LHCN-M2 (cell line): ENCODE measurements around the gene YBX2. TPM values are rescaled to one million over a fixed set of nuclear protein-coding genes. Genes with fewer than 3 reads are reported as not detected.
A peak's percentile ranks its signal among the peaks of the same experiment; 100 is the strongest.
"Not testable (repeated sequence)": the region's sequence is repeated elsewhere in the genome, so short reads cannot be mapped to it uniquely, and the experiment has no call there.

Source experiments
- DNase-seq: peaks from one replicate; pipeline ENCODE4 v3.0.0-alpha.2; 2012; ENCODE audit warnings: low read depth
- polyA plus RNA-seq: library from polyadenylated mRNA; unstranded; fragments of >200 nt; gene quantifications from one replicate; pipeline ENCODE4 v1.2.1, GENCODE V29; 2012; ENCODE audit warnings: missing spikeins
- total RNA-seq: library from RNA; depleted of rRNA; stranded (reverse); fragments of >200 nt; gene quantifications from 2 replicates; pipeline ENCODE4 v1.2.3, GENCODE V29; 2014; rRNA removed

YBX2 gene
- total RNA-seq, result not detected in 2 replicates
- not detected for polyA plus RNA-seq

DNA sequence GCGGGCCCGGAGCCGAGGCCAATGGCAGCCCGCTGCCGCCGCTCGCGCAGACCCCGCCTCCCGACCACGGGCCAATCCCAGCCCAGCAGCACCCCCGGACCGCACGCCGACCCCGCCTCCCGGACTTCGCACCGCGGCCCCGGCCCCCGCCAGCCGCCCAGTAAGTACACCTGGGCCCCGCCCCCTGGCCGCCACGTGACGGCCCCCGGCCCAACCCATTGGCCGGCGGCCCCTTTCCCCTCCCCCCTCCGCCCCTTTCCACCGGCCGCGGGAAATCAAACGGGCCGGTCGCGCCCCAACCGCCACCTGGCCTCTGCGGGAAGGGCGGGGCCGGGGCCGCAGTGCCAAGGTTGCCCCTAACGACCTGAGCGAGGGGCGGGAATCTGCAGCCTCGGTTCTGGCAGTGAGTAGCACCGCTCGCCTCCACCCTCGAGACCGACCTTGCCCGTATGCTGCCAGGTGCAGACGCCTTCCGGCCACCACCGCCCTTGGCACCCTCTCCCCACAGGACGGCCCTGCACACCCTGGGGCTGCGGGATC lies at the start of gene YBX2:
Gene YBX2 (minus strand): TSS at position 26 of the 540 bp plus-strand sequence. CDS start 139 bp downstream, outside the sequence.
- no peak for DNase-seq

DNA sequence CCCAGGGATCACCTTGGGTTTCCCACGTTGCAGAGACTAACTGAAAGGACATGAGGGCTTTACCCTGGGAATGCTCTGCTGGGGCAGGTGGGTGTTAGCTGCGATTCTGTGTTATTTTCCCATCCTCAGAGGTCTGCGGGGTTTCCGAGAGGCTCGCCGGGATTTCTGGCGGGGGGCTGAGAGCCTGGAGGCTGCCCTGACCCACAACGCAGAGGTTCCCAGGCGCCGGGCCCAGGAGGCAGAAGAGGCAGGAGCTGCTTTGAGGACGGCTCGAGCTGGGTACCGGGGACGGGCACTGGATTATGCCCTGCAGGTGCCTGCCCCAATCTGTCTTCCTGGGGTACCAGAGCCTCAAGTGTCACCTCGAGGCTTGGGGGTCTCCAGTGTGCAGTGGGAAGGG lies 48.8 kb upstream of the YBX2 start:
- no peak for DNase-seq

DNA sequence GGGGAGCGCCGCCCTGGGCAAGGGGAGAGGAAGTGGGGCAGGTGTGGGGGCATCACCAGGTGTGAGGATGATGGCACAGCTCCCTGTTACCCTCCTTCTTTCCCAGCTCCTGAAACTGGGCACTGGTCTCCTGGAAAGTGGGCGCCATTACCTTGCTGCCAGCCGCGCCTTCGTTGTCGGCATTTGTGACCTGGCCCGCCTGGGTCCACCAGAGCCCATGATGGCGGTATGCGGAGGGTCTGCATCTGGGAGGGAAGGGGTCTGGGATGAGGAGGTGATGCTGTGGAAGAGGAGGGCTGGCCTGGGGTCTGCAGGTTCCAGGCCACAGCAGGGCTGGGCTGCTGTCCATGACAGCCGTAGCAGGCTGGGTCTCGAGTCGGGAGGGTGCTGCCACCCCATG lies 47.4 kb upstream of the YBX2 start:
- DNase-seq, result no peak

DNA sequence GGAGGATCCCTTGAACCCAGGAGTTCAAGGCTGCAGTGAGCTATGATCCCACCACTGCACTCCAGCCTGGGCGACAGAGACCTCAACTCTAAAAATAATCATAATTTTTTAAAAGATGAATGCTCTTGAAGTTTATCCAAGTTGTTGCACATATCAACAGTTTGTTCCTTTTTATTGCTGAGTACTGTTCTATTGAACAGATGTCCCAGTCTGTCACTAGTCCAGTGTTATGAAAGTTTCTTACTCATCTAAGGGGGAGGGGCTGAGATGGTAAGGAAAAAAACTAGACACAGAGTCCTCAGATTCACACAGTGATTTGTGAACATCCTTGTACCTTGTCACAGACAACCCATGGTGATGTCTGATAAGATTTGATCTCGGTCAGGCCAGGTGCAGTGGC lies 45.7 kb upstream of the YBX2 start:
- DNase-seq, result peak; percentile 85

DNA sequence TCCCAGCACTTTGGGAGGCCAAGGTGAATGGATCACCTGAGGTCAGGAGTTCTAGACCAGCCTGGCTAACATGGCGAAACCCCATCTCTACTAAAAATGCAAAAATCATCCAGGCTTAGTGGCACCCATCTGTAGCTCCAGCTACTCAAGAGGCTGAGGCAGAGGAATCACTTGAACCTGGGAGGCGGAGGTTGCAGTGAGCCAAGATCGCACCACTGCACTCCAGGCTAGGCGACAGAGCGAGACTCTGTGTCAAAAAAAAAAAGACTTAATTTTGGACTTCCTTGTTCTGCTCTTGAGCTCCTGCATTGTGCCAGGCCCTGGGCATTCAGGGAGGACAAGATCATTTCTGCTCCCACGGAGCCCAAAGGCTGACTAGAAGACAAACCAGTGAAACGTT lies 43.2 kb upstream of the YBX2 start:
- DNase-seq, result not testable (repeated sequence)

DNA sequence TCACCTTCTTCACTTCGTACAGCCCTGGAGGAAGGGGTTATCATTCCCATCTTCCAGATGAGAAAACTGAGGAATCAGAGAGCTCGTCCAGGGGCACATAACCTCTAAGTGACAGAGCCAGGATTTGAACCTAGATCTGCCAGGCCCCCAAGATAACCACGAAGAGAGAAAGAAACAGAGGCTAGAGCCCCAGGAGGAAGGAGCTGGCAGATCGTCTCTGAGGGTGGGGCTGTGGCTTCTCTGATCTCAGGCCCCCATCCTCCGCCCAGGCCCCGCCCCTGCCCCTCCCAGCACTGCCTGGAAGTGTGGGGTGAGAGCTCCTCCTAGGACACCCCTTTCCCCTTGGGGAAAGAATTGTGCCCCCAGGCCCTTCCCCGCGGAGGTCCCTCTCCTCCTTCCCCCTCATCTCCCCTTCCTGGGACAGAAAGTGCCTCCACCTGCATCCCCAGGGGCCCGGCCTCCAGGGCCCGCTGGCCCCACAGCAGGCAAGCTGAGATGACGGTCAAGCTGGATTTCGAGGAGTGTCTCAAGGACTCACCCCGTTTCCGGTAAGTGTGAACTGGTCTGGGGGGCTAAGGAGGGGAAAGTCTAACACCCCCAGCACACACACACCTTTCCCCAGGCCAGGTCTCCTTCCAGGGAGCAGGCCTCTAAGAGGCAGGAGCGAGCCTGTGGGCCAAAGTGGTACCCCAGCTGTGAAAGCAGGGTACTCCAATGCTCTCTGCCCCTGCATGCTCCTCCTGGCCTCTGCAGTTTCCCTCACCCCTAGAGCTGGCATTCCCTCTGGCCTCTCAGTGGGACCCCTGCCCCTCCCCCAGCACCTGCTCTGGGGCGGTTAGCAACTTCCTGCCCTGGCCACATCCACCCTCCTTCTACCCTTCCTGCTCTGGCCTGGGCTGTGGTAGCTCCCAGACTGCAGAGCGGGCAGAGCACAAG lies 42.1 kb upstream of the YBX2 start, which contains the start of gene ACAP1:
Gene ACAP1 (plus strand): TSS at position 290 of the 936 bp plus-strand sequence. CDS start 206 bp downstream, at position 496.
- no peak for DNase-seq

DNA sequence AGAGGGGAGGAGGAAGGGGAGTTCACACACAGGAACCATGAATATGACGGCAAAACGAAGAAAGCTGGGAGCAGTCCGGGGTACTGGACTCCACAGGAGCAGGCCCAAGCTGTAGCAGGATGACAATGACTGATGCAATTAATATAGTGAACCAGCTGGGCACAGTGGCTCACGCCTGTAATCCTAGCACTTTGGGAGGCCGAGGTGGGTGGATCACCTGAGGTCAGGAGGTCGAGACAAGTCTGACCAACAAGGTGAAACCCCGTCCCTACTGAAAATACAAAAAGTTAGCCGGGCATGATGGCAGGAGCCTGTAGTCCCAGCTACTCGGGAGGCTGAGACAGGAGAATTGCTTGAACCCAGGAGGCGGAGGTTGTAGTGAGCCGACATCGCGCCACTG lies 41.3 kb upstream of the YBX2 start:
- DNase-seq, result not testable (repeated sequence)

- DNase-seq, result no peak
These were observed 40.6 kb upstream of the YBX2 start for GRCh38 chr17:7334938-7335538.

GRCh38 chr17:7332600-7333069 lies 38.2 kb upstream of the YBX2 start:
- not testable (repeated sequence) for DNase-seq

DNA sequence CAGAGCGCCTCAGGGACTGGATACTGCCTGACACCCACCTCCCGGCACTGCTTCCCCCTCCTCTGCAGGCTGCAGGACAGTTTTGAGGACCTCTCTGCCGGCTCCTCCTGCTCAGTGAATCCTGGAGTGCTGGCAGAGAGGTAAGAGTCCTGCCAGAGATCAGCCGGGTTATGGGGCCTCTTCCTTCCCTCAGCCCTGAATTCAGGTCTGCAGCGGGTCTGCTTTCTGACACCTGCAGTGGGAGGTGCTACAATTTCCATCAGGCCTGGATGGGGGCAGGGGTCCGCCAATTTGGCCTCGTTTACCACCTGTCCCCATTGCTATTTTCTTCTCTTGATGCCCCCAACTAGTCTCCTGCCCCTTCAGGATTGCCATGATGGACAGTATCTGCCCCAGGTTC lies 37.7 kb upstream of the YBX2 start:
- no peak for DNase-seq

GRCh38 chr17:7330638-7331015 lies 36.2 kb upstream of the YBX2 start:
- DNase-seq, result no peak

- DNase-seq, result peak; percentile 74
These were observed 35.7 kb upstream of the YBX2 start for GRCh38 chr17:7329997-7330637.

DNA sequence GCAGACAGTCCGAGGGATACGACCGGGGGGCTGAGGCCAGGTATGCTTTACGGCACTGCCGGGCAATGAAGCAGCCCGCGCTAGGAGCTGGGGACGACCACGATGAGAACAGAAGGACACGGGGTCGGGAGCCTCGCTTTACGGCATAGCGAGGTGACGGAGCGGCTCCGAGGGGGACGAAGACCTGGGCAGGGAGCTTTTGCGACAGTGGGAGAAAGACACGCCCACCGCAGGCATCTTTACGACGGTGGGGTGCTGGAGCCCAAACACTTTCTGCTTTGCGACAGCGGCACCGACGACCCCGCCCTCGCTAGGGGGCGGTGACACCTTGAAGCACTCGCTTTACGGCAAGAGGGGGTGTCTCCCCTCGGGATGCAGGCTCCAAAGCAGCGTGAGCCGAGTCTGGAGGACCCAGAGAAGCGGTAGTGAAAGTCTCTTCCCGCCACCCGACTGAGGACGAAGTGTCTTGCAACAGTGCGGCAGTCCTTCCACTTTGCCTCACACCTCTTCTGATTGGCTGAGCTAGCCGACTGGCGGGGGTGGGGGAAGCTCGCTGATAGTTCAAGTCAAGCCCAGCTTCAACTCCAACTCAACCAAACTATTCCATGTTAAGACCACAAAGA lies 35.0 kb upstream of the YBX2 start:
- DNase-seq, result peak; percentile 99

DNA sequence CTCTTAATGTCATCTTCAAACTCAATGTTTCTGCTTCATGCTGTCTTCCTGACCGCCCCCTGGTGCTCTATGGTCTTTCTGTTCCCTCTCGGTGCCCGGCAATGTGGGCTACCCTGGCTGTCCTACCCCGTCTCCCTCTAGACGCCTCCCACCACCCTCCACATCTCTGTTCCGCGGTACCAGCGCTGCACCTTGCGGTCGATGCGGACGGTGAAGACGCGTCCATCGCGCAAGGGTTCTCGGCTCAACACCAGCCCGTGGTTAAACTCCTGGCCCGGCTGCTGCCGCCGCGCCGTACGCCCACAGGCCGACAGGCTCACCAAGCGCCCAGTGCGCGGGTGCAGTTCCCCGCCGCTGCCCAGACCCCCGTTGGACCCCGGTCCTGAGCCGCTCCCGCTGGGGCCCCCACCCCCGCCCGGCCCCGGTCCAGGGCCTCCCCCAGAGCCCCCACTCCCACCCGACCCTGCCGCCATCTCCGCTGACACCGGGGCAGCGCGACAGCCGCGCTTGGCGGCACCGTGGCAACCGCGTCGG lies 34.5 kb upstream of the YBX2 start, which contains the start of gene NEURL4:
Gene NEURL4 (minus strand): TSS at position 496 of the 534 bp plus-strand sequence. CDS start 23 bp downstream, at position 473.
- no peak for DNase-seq

- DNase-seq, result no peak
These were observed 33.6 kb upstream of the YBX2 start for GRCh38 chr17:7328009-7328408.

DNA sequence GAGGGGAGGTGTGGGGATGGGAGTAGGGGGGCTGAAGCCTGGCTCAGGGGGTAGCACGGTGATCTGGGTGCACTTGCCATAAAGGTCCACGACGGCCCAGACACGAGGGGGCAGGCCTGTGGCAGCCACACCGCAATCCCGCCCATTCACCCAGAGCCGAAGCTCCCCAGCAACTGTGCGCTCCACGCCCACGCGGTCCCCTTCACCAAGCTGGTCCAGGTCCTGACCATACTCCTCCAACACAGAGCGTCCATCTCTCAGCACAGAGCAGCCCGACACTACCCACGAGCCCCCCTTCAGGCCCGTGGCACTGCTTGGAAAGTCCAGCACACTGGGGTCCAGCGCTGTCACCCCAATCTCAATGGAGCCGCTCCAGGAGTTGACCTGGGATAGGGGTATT lies 33.1 kb upstream of the YBX2 start:
- no peak for DNase-seq

DNA sequence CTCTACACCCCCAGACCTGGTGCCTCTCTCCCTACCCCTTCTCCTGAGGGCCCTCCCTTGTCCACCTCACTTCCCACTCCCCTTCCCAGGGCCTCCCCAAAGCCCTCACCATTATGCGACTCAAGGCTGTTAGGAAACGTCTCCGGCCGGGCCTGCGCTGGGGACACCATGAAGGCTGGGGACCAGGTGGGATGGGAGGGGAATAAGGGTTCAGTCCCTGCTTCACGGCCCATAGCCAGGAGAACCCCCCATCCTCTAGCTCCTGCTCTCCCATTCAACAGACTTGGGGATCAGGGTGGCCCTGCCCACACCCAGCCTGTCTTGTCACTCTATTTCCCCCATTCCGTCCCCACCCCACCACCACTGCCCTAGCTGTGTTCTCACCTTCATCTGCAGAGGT lies 32.6 kb upstream of the YBX2 start:
- DNase-seq, result no peak

DNA sequence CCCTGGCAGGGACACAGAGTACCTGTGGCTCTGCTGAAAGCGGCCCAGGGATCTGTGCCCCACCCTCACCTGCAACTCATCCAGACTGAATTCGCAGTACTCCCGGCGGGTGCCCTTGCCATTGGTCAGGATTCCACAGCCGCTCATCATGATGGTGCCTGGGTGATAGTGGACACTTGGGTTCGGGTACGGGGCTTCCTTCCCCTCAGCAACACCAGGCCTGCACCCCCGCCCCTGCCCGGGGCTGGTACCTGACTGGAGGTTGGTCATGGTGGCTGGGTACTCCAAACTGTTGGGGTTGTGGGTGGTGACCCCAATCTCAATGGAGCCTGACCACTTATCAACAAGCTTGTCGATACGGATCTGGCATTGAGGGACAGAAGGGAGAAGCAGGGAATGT lies 31.7 kb upstream of the YBX2 start:
- no peak for DNase-seq

GRCh38 chr17:7325031-7325528 lies 30.6 kb upstream of the YBX2 start:
- no peak for DNase-seq

- DNase-seq, result no peak
These were observed 30.0 kb upstream of the YBX2 start for GRCh38 chr17:7324438-7324779.
